ENCODE measurements around the gene TMEM255A. TPM values are rescaled to one million over a fixed set of nuclear protein-coding genes. Genes with fewer than 3 reads are reported as not detected.

The TMEM255A gene
- total RNA-seq, 4 donors from 2014 or later: 0.16 to 1.3 (median 0.56) TPM; not detected in 1

DNA sequence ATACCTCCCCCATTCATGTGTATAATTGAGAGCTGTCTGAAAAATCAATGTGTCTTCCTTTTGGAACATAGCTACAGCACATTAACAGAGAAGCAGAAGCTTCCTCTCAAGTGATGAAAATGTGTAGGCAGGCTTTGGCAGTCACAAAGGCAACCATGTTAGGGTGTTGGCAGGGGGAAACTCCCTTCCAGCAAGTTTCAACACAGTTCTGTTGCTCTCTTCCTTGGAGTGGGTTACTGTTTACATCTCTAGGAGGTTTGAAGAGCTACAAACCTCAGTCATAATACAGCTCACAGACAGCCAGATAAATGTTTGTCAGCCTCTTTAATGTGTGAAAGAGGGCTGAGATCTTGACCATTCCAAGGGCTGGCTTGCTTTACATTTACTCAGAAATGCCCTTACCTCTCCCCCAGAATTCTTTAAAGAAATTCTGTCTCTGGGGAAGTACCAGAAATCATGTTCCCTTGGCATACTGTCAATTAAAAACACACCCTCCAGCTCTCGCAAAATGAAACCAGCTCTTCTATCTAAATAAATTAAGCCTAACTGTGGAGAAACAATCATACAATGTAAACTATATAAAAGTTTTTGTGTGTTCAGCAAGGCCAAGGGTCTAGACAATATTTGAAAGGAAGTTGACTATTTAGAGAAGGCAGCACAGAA, 41.8 kb downstream of the TMEM255A start:
- no peak for ATAC-seq
- no peak for TF ChIP-seq CTCF (IDR thresholded peaks at IDR 0.05 in 4 of 5, conservative IDR thresholded peaks at IDR 0.05 in 1 of 5)
- TF ChIP-seq POLR2A (IDR thresholded peaks at IDR 0.05): no peak
- in situ Hi-C loops (cut with MboI; ENCODE audit: low sequenced_read_pairs in 4 of 4) (no loop called here), intact Hi-C loops (cut with DNase I; ENCODE audit: low total_unique reads) (no loop called here)
- no peak overlapping the region for H3K27ac ChIP-seq
- H3K4me1 ChIP-seq: no peaks in the 10 kb centered on the region
- H3K27me3 ChIP-seq: no peaks in the 10 kb centered on the region
- no peak for DNase-seq
- no peaks in the 10 kb centered on the region for H3K9me3 ChIP-seq
- H3K4me3 ChIP-seq: no peak overlapping the region
- no peaks in the 10 kb centered on the region for H3K36me3 ChIP-seq

DNA sequence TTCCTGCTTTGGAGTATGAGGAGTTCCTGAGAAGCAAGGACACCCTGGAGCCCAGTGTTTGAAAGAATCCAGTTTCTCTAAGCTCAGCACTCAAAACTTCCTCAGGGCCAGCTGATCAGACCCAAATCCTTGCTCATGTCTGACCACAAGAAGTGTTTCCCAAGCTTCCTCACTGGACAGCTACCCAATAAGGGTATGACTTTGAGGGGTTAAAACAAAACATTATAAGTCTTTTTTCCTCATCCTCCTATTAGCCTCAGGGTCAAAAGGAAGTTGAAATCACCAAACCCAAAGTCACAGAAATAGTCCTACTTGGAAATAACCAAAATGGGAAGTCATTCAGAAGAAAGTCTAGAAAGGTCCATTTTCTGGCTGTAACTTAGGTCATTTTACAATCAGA, 46.9 kb downstream of the TMEM255A start:
- in situ Hi-C loops (cut with MboI; ENCODE audit: low sequenced_read_pairs in 4 of 4) (no loop called here), intact Hi-C loops (cut with DNase I; ENCODE audit: low total_unique reads) (no loop called here)
- no peaks in the 10 kb centered on the region for H3K27me3 ChIP-seq
- no peaks in the 10 kb centered on the region for H3K4me1 ChIP-seq
- no peaks in the 10 kb centered on the region for H3K36me3 ChIP-seq
- DNase-seq (no peak), ATAC-seq (no peak)
- TF ChIP-seq POLR2A (IDR thresholded peaks at IDR 0.05) (no peak), CTCF (IDR thresholded peaks at IDR 0.05 in 4 of 5, conservative IDR thresholded peaks at IDR 0.05 in 1 of 5) (no peak)
- H3K9me3 ChIP-seq: no peaks in the 10 kb centered on the region
- H3K27ac ChIP-seq: no peak overlapping the region
- no peak overlapping the region for H3K4me3 ChIP-seq

GRCh38 chrX:120262859-120263708, 48.2 kb downstream of the TMEM255A start:
- ATAC-seq (no peak), DNase-seq (no peak)
- Histone ChIP-seq H3K4me3 (no peak overlapping the region), H3K9me3 (no peaks in the 10 kb centered on the region), H3K36me3 (no peaks in the 10 kb centered on the region), H3K27me3 (no peaks in the 10 kb centered on the region), H3K4me1 (no peaks in the 10 kb centered on the region), H3K27ac (no peak overlapping the region)
- in situ Hi-C loops (cut with MboI; ENCODE audit: low sequenced_read_pairs in 4 of 4): no loop called here
- TF ChIP-seq POLR2A (IDR thresholded peaks at IDR 0.05): no peak
- no peak for TF ChIP-seq CTCF (IDR thresholded peaks at IDR 0.05 in 4 of 5, conservative IDR thresholded peaks at IDR 0.05 in 1 of 5)
- intact Hi-C loops (cut with DNase I; ENCODE audit: low total_unique reads): no loop called here

GRCh38 chrX:120260369-120260768, 50.9 kb downstream of the TMEM255A start:
- no peak overlapping the region for H3K27ac ChIP-seq
- no peaks in the 10 kb centered on the region for H3K36me3 ChIP-seq
- no peaks in the 10 kb centered on the region for H3K27me3 ChIP-seq
- TF ChIP-seq CTCF (IDR thresholded peaks at IDR 0.05 in 4 of 5, conservative IDR thresholded peaks at IDR 0.05 in 1 of 5) (no peak), POLR2A (IDR thresholded peaks at IDR 0.05) (no peak)
- H3K4me3 ChIP-seq: no peak overlapping the region
- ATAC-seq (no peak), DNase-seq (no peak)
- intact Hi-C loops (cut with DNase I; ENCODE audit: low total_unique reads): no loop called here
- H3K4me1 ChIP-seq: no peaks in the 10 kb centered on the region
- no peaks in the 10 kb centered on the region for H3K9me3 ChIP-seq
- in situ Hi-C loops (cut with MboI; ENCODE audit: low sequenced_read_pairs in 4 of 4): no loop called here

Data from gastrocnemius medialis (tissue), 4 donors.